Osteoblast (primary cell): Measurements from ENCODE around the gene KIAA1614. TPM values are rescaled to one million over a fixed set of nuclear protein-coding genes. Genes with fewer than 3 reads are reported as not detected.

ENCODE experiments used
- DNase-seq: peaks from one replicate; pipeline ENCODE4 v3.0.0; 2011; ENCODE audit warnings: low spot score, mixed read lengths; ENCODE audit not compliant: insufficient read length; ENCODE audit errors: missing footprints
- H2AFZ ChIP-seq: 2 replicates; pipeline ENCODE4 v1.6.0; 2011; ENCODE audit warnings: mild to moderate bottlenecking, low read length
- H3K27ac ChIP-seq: 2 replicates; pipeline ENCODE4 v1.5.1; 2011; ENCODE audit warnings: mild to moderate bottlenecking, low read depth, low read length, moderate library complexity
- H3K27me3 ChIP-seq: 2 replicates; pipeline ENCODE4 v1.6.0; 2012; ENCODE audit warnings: mild to moderate bottlenecking, control low read depth, inconsistent platforms, low read length, moderate library complexity; ENCODE audit not compliant: insufficient read depth
- H3K36me3 ChIP-seq: 2 replicates; pipeline ENCODE4 v1.5.1; 2011; ENCODE audit warnings: mild to moderate bottlenecking, low read length, control low read depth, moderate library complexity; ENCODE audit not compliant: insufficient read depth
- H3K4me1 ChIP-seq: 2 replicates; pipeline ENCODE4 v1.5.1; 2011; ENCODE audit warnings: mild to moderate bottlenecking, low read length, control low read depth, moderate library complexity; ENCODE audit not compliant: insufficient read depth
- H3K4me2 ChIP-seq: 2 replicates; pipeline ENCODE4 v1.6.0; 2011; ENCODE audit warnings: mild to moderate bottlenecking, low read length; ENCODE audit not compliant: insufficient read depth
- H3K4me3 ChIP-seq: fragments of 200-600 bp; sonication (generic); 3 replicates; pipeline ENCODE4 v1.5.1; 2012; ENCODE audit warnings: mild to moderate bottlenecking, low read length, inconsistent platforms; ENCODE audit not compliant: insufficient read depth
- H3K79me2 ChIP-seq: 2 replicates; pipeline ENCODE4 v1.6.0; 2012; ENCODE audit warnings: mild to moderate bottlenecking, low read length, control low read depth, inconsistent platforms; ENCODE audit not compliant: insufficient read depth
- H3K9me3 ChIP-seq: 2 replicates; pipeline ENCODE4 v1.5.1; 2011; ENCODE audit warnings: low read depth, low read length, control low read depth
- H4K20me1 ChIP-seq: 2 replicates; pipeline ENCODE4 v1.6.0; 2012; ENCODE audit warnings: mild to moderate bottlenecking, low read length, control low read depth; ENCODE audit not compliant: insufficient read depth
- total RNA-seq: library from RNA; depleted of rRNA; stranded (reverse); fragments of >200 nt; gene quantifications from 2 replicates; pipeline ENCODE4 v1.2.3, GENCODE V29; 2012
- TF ChIP-seq, protein P1 (sequence below): IDR thresholded peaks from 2 replicates; pipeline ENCODE4 v1.5.1; 2011; ENCODE audit warnings: mild to moderate bottlenecking, low read depth, low read length, moderate library complexity; ENCODE audit errors: extremely low read depth

The KIAA1614 gene
- total RNA-seq, 1 donor = 12.7 TPM

GRCh38 chr1:180969434-180969833 lies 56.7 kb downstream of the KIAA1614 start:
- Histone ChIP-seq H3K4me2 (no peak overlapping the region), H4K20me1 (peaks cover 14% of the 10 kb centered on the region), H3K4me3 (no peak overlapping the region), H3K36me3 (peaks cover 21% of the 10 kb centered on the region), H3K9me3 (no peaks in the 10 kb centered on the region), H3K27ac (no peak overlapping the region), H2AFZ (no peak overlapping the region), H3K79me2 (peaks cover 3% of the 10 kb centered on the region), H3K4me1 (no peaks in the 10 kb centered on the region), H3K27me3 (no peaks in the 10 kb centered on the region)
- no peak for DNase-seq
- TF ChIP-seq, protein P1, sequence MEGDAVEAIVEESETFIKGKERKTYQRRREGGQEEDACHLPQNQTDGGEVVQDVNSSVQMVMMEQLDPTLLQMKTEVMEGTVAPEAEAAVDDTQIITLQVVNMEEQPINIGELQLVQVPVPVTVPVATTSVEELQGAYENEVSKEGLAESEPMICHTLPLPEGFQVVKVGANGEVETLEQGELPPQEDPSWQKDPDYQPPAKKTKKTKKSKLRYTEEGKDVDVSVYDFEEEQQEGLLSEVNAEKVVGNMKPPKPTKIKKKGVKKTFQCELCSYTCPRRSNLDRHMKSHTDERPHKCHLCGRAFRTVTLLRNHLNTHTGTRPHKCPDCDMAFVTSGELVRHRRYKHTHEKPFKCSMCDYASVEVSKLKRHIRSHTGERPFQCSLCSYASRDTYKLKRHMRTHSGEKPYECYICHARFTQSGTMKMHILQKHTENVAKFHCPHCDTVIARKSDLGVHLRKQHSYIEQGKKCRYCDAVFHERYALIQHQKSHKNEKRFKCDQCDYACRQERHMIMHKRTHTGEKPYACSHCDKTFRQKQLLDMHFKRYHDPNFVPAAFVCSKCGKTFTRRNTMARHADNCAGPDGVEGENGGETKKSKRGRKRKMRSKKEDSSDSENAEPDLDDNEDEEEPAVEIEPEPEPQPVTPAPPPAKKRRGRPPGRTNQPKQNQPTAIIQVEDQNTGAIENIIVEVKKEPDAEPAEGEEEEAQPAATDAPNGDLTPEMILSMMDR = no peak

DNA sequence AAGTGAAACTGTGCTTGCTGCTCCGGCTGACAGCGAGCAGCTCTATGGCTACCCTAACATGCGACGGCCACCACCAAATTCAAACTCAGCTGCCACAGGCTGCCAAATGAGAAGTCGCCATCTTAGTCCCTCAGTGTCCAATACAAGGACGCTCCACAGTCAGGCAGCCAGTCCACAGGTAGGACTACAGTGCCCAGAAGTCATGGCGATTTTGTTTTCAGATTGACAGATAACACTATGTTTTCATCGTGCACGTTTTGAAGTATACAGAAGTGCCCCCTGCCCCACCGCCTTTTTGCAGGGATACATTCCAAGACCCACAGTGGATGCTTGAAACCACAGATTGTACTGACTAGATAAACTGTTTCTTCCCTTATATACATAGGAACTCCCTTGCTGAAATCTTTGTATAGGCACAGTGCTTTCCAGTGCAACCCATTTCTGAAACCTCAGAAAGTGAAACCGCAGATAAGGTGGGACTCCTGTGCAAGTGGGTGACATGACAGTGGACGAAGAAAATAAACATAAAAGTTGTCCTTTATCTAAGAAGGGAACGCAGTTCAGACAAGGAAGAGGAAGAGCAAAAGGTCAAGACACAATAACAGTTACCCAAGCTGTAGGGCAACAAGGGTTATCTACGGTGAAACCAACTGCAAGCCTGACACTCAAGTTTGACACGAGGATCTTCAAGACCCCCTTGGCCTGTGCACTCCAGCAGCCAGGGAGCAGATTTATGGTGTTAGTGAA lies 57.8 kb downstream of the KIAA1614 start:
- TF ChIP-seq, protein P1 = no peak
- Histone ChIP-seq H3K4me3 (no peak overlapping the region), H3K27ac (no peak overlapping the region), H3K4me1 (no peaks in the 10 kb centered on the region), H3K79me2 (peaks cover 4% of the 10 kb centered on the region), H3K9me3 (no peaks in the 10 kb centered on the region), H2AFZ (no peak overlapping the region), H4K20me1 (peaks cover 9% of the 10 kb centered on the region), H3K27me3 (no peaks in the 10 kb centered on the region), H3K4me2 (no peak overlapping the region), H3K36me3 (peaks cover 24% of the 10 kb centered on the region)
- DNase-seq = no peak

DNA sequence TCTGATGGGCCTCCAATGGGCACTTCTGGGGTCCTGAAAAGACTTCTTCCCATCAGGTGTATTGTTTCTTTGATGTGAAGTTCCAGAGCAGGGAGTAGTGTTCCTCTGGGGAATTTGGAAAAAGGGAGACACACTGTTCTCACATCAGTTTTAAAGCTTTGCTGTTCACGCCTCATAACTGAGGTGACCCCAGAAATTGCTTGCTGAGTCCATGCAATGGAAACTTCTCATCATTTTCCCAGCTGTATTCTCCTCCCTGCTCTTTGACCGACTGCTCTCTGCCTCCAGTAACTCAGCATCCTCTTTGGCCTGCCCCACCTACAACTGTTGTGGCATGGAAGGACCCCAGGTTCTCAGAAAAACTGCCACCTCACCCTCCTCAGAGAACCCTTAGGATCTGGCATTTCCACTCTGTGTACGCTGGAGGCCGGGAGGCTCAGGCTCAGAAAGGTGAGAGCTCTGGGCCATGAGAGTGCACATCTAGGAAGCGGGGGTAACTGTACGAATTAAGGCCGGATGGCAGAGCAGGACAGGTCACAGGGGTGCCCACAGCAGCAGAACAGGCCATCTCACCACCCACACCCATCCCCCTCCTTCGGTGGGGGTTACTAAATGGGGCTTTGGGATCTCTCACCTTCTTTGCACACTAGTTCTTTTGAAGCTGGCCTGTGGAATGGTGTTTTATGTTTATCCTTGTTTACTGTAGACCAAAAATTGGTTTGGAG lies 58.7 kb downstream of the KIAA1614 start:
- no peak overlapping the region for H2AFZ ChIP-seq
- H3K79me2 ChIP-seq = peaks cover 8% of the 10 kb centered on the region
- H3K4me3 ChIP-seq = no peak overlapping the region
- TF ChIP-seq, protein P1 = no peak
- no peak for DNase-seq
- H3K4me2 ChIP-seq = no peak overlapping the region
- H4K20me1 ChIP-seq = peaks cover 6% of the 10 kb centered on the region
- no peak overlapping the region for H3K27ac ChIP-seq
- no peaks in the 10 kb centered on the region for H3K4me1 ChIP-seq
- H3K36me3 ChIP-seq = peaks cover 29% of the 10 kb centered on the region
- H3K9me3 ChIP-seq = no peaks in the 10 kb centered on the region
- H3K27me3 ChIP-seq = no peaks in the 10 kb centered on the region

- H3K4me3 ChIP-seq = no peak overlapping the region
- H3K4me1 ChIP-seq = no peaks in the 10 kb centered on the region
- H2AFZ ChIP-seq = no peak overlapping the region
- H3K27me3 ChIP-seq = no peaks in the 10 kb centered on the region
- no peak for DNase-seq
- TF ChIP-seq, protein P1 = no peak
- peaks cover 40% of the 10 kb centered on the region for H3K36me3 ChIP-seq
- peaks cover 5% of the 10 kb centered on the region for H4K20me1 ChIP-seq
- H3K9me3 ChIP-seq = no peaks in the 10 kb centered on the region
- no peak overlapping the region for H3K4me2 ChIP-seq
- H3K27ac ChIP-seq = no peak overlapping the region
- H3K79me2 ChIP-seq = peaks cover 9% of the 10 kb centered on the region
Observed at GRCh38 chr1:180973369-180973768, 60.7 kb downstream of the KIAA1614 start.
